Measurements from ENCODE around the gene FOXJ3.

Gene FOXJ3

DNA sequence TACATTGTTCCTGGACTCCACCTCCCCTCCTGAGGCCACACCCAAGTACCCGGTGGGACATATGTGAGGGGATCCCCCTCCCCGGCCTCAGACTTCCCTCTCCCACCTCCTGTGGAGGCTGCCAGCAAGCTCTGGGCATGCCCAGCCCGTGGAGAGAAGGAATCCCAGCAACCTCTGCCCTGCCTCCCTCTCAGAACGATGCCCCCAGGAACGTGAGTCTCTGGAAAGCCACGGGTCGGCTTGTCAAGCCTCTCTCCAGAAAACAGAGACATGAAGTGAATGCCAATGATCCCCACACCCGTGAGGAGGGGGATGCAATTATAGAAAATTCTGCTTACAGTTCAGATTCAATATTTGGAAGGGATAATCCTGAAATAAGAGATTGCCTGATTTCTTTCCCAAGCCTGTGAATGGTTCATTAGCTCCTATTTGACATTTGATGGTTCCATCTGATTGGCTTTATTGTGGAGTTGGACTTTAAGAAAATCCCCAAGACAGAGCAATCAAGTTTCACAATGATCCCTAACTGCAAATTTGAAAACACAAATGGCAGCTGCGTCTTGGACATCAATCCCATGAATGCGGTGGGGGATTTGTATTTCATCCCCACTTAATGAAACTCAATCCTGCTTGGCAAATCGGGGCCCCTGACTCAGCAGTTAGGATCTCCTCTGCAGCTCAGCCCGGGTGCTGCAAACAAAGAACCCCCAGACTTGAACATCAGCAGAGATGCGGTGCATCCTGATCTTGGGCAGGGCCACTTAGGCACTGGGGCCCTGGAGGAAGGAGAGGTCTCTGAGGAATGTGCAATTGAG, 190.9 kb downstream of the FOXJ3 start:
- DNase-seq (ENCODE audit: low read depth) = no peak

DNA sequence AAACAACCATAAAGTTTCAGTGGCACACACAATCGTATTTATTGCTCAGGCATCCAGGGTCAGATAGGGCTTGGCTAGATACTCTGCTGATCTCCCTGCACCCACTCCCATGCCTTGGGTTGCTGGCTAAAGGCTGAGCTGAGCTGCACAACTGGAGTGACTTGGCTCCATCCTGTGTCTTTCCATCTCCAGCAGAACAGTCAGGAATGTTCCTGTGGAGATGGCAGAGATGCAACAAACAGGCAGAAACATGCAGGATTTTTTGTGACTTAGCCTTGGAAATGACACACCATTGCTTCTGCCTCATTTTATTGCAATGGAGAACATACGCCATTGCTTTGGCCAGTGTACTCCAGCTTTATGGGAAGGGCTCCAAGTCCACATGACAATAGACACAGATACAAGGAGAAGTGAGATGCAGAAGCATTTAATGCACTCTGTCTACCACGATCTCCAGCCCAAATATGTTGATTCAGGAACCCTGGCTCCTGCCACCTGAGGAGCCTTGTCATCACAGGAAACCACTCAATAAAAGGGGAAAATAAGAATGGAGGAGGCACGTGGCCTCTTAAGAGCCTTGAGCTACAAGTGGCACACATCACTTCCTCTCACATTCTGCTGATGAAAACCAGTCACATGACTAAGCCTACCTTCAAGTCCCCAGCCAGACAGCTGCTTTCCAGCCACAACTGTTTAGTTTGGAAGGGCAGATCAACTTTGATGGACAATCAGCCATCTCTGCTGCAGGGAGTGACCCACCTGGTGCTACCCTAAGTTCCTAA, 191.9 kb downstream of the FOXJ3 start:
- DNase-seq (ENCODE audit: low read depth) = no peak

DNA sequence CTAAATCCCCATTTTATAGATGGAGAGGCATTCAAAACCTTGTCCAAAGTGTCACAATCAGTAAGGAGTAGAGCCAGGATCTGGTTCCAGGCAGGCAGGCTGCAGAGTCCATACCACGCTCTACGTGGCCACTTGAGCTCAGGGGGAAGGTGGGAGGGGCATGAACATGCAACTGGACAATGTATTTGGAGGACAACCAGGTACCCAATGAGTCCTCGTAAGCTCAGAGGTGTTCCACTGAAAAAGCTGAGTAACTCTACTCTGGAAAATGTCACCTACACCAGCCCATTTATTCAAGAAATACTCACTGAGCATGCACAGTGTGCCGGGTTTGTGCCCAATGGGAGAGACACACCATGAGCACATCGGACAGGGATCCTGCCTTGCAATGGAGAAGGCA, 193.1 kb downstream of the FOXJ3 start:
- DNase-seq (ENCODE audit: low read depth) = no peak

DNA sequence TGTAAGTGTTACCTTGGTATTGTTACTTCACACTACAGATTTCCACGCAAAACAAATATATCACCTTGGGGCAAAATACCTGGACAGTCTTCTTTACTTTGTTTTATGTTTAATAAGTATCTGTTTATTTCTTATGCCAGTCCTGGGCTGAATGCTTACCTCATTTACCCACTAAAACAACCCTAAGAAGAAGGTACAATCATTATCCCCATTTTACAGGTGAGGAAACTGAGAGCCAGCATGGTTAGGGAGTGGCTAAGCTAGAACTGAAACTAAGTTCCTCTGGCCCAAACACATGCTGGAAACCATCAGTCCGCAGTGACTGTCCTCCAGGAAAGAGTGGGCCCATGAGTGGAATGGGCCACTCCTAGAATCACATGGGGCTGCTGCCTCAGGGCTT, 194.8 kb downstream of the FOXJ3 start:
- DNase-seq (ENCODE audit: low read depth) = no peak

DNA sequence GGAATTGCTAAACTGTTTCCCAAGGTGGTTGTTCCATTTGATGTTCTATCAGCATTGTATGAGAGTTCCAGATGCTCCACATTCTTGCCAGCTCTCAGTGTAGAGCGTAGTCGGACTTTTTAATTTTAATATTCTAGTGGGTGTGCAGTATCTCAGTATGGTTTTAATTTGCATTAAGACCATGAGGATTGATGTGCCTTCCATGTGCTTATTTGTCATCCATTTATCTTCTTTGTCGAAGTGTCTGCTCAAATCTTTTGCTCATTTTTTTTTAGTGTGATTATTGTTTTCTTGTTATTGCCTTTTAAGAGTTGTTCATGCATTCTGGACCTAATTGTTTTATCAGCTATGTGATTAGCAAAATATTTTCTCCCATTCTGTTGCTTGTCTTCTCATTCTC, 195.6 kb downstream of the FOXJ3 start:
- DNase-seq (ENCODE audit: low read depth) = no peak

DNA sequence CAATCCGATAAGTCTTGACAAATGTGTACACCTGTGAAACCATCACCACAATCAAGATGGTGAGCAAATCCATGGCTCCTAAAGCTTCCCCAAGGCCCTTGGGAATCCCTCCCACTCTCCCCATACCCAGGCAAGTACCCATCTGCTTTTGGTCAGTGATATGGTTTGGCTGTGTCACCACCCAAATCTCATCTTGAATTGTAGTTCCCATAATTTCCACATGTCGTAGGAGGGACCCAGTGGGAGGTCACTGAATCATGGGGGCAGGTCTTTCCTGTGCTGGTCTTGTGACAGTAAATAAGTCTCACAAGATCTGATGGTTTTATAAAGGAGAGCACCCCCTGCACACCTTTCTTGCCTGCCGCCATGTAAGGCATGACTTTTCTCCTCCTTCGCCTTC, 196.4 kb downstream of the FOXJ3 start:
- no peak for DNase-seq (ENCODE audit: low read depth)

DNA sequence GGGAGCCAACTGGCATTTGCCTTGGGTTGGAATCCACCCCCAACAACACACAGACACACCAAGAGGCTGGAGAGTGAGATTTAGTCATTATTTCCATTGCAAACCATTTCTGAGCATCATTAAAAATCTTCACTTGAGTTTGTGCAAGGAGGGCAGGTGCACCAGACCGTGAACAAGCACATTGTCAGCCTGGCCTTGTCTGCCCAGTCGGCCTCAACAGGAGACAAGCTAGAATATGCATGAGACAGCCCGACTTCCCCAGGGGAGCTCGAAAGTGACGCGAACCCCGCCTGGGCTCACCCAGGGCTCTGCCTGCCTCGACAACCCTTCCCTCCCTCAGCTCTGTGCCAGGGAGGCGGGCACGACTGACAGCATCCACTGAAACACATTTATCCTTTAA, 197.3 kb downstream of the FOXJ3 start:
- DNase-seq (ENCODE audit: low read depth) = peak; percentile 4

DNA sequence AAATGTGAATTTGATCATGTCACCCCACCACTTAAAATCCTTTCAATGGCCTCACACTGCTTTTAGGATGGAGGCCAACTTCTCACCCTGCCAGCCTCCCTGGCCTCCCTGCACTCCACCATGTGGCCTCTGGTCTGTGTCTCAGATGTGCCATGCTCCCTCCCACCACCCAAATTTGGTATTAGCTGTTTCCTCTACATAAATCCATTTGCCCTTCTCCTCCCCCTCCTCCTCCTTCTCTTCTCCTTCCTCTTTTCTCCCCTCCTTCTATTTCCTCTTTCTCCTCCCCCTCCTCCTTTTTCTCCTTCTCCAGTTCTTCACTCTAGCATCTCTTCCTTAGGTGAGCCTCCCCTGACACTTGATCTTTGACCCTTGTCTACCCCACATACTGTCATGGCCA, 198.6 kb downstream of the FOXJ3 start:
- DNase-seq (ENCODE audit: low read depth) = no peak

DNA sequence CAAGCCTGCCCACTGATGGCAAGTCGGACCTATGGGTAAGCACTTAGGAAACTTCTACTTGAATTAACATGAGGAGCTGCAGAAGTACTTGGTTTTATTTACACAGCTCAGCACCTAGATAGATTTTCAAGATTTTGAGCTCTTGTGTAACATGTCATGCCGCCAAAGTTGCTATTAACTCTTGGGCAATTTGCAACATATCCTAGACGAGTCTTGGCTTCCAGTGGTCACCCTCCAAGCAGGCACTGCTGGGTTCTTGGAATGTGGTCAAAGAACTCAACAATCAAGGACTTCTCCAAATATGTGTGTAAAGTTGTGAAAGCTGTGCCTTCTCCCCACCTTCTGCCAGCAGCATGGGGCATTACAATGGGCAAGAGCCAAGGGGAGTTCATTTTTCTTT, 199.6 kb downstream of the FOXJ3 start:
- no peak for DNase-seq (ENCODE audit: low read depth)

DNA sequence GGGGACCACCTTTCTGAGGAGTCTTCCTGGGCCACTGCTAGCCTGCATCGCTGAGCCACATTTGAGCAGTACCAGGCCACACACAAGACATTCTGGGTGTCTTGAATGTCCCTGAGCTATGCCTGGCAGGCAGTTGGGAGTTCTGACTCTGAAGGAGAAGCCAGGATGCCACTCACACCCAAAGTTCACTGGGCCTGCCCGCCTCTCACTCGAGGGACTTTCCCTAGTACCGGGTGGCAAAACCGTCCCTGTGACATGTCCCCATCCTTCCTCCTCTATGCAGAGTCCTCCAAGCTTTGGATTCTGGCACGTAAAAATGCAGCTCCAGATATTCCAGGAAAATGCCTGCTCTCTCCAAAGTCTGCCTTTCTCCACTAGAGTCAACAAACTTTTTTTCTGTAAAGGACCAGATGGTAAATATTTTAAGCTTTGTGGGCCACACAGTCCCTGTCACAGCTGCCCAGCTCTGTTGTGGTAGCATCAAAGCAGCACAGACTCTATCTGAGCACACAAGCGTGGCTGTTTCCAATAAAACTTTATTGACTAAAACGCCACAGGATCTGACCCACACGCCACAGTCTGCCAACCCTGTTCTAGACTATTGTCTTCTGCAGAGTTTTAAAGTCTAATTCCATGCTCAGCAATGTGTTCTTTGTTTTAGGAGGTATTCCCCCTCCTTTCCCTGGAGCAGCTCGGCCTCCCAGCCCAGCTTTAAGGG, 201.1 kb downstream of the FOXJ3 start:
- no peak for DNase-seq (ENCODE audit: low read depth)

DNA sequence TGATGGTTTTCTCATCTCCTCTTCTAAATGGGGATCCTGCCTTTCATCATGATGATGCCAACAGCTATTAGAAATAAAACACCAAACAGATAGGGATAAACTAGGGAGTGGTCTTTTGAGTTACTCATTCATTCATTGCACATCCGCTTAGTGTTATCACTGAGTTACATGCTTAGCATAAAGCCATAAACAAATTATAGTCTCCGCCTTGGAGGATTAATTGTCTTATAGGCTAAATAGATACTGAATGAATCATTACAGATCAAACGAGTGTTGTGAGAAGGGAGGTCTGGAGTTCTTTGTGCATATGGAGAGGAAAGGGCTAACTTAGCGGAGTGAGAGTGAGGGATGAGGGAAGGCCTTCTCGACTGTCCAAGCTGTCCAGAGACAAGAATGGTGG, 201.6 kb downstream of the FOXJ3 start:
- DNase-seq (ENCODE audit: low read depth) = no peak

DNA sequence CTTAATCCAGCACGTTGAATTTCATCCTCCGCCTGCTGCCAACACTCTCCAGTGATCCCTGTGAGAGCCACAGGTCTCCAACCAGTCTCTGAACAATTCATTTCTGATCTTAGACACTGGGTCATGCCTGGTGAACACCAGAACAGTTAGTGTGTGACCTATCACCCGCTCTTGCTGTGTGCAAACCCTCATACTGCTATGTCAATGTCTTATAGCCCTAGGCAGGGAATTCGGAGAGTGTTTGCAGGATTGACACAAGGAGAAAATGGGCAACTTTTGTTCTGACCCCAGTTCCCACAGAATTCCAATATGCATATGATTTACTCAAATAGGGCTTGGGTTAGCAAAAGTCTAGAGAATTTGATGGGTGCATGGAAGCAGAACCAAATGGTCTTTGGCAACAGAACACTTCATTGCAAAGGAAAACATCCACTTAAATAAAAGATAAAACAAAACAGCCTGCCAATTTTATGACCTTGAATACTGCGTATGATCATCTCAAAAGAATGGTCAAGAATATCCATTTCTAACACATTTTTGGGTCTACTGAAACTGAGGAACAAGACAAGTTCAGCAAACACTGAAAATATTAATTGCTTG, 204.9 kb downstream of the FOXJ3 start:
- DNase-seq (ENCODE audit: low read depth) = no peak

DNA sequence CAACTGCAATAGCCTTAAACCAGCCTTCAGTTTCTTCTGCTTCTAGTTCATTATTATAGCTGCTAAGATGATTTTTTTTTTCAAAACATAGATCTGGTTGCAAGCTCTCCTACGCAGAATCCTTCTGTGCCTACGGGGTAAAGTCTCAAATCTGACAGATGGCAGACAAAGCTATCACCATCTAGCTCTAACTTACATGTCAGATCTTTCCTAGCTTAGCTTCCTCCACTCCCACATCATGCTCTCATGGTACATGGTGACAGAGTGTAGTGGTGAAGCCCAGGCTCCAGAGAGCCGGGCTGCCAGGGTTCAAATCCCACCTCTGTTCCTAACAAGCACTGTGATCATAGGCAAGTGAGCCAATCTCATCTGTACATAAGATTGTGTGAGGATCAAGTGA, 206.1 kb downstream of the FOXJ3 start:
- DNase-seq (ENCODE audit: low read depth) = no peak

DNA sequence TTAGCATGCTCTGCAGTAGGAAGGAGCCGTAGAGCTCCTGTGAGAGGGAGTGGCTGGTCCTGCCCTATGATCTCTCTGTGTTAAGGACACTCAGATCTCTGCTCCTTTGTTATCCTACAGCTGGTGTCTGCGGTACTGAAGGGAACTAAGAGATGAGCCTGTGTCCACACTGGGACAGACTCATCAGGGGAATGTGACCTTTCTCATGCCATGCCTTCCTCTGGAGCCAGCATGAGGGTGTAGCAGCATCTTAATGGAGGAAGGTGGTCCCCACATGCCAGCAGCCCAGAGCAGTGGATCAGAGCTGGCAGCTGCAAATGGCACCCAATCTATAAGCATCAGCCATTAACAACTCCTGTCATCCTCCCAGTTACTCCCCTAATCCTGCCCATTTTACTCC, 206.5 kb downstream of the FOXJ3 start:
- DNase-seq (ENCODE audit: low read depth) = no peak

DNA sequence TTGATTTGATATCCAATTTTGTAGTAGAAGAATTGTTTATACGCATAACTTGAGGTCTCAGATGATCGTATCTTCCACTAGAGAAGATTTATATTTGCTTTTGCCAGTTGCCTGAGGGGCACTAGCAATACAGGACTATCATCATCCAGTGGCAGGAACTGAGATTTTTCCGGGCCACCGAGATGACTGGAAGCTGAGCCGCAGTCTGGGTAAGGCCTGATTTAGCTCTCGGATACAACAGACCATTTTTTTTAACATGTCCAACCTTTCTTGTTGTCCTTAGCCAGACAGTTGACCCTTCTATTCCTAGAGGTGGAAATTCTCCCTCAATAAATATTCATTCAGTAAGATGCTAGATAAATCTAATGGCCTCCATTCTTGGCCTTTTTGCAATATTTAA, 207.3 kb downstream of the FOXJ3 start:
- DNase-seq (ENCODE audit: low read depth) = no peak
